HG03469 (cell line): ENCODE results near the gene TRAF4.
"Not testable (repeated sequence)": the region's sequence is repeated elsewhere in the genome, so short reads cannot be mapped to it uniquely, and the experiment has no call there.

Experiments
- ATAC-seq: cut with Tn5 transposase; IDR thresholded peaks from one replicate; pipeline ENCODE4 v1.9.1; 2021; ENCODE audit warnings: mild to moderate bottlenecking, moderate library complexity, moderate number of reproducible peaks; ENCODE audit not compliant: unreplicated experiment

Gene TRAF4

DNA sequence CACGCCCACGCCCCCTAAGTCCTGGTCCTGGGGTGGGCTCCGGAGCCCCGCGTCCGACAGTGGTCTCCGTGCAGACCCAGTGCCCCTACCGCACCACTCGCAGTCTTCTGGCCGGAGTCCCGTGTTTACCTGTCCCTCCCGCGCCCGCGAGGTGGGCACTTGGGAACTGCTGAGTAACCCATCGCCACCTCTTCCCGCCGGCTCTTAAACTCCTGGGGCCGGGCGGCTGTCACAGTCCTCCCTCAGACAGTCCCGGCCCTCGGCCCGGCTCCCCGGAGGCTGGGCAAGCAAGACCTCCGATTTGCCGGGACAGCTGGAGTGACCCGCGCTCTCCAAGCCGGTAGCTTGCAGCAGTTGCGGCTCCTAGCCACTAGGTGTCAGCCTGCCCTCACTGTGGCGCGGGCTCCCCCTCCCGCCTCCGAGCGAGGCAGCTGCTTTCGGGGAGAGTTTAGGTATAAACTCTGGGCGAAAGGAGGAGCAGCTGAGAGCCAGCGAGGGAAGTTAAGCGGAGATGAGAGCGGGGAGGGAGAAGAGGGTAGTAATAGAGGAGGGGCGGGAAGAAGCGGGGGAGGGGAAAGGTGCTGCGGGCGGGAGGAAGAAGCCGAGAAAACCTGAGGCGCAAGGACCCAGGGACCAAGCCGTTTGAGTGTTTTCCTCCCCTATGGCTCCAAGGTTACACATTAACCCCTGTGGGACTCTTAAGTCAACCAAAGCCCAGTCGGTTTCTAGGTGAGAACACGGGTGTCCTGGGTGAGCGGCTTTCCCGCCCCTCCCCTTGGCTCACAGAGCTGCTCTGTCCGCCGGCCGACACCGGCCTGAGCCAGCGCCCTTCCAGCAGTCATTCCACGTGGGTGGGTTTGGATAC lies 17.0 kb upstream of the TRAF4 start:
- ATAC-seq, result peak; percentile 28

DNA sequence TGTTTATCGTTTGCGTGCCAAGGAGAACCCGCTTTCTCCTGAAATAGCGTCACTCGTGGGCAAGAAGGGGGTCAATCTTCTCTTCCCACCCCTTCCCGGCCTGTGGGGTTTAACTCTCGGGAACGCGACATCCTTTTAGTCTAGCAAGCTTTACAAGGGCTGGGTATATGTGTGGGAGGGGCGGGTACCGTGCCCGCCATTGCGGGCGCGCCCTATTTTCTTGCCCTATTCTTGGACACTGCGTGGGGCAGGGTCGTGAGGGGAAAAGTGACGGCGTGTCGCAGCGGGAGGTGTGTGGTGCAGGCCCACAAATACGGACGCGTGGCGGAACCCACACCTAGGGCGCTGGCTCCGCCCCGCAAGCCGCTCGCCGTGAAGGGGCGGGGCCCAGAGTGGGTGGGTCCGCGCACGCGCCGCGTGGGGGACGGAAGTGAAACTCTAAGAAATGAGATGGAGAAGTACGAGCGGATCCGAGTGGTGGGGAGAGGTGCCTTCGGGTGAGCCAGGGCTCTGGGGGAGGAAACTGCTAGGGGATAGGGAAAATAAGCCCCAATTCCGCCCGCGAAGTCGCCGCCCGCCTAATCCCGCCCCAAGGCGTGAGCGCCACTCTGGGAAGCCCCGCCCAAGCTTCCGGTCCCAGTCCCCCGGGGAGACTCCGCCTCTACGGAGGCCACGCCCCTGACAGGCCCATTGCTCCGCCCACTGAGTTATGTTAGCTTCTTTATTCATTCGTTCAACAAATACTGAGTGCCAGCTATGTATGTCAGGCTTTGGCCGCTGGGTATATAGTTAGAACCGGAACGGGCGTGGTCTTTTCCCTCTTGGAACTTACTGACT lies 15.2 kb upstream of the TRAF4 start, which contains the start of gene NEK8:
Gene NEK8 (plus strand): TSS at position 425 of the 837 bp plus-strand sequence. CDS start 26 bp downstream, at position 451.
- ATAC-seq, result peak; percentile 28

DNA sequence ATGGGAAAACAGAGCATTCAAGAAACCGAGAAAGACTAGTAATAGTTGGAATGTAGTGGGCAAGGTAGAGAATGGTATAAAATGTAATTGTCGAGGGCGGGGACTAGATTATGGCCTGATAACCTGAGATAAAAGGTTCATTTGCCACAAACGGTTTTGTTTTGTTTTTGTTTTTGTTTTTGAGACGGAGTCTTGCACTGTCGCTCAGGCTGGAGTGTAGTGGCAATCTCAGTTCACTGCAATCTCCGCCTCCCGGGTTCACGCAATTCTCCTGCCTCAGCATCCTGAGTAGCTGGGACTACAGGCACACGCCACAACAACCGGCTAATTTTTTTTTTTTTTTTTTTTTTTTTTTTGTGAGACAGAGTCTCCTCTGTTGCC lies 13.9 kb upstream of the TRAF4 start:
- ATAC-seq, result no peak

DNA sequence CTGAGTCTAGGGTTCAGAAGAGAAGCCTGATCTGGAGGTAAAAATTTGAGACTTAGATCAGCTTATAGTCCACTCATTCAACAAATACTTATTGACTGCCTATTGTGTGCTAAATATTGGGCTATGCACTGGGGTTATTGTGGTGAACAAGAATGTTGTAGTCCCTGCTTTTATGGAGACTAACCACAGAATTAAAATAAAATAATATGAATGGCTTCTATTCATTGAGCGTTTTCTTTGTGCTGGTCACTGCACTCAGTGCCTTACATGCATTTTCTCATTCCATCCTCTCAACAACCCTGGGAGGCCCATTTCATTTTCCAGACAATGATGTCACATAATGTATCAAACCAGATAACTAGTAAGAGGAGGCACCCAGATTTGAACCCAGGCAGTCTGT lies 10.5 kb upstream of the TRAF4 start:
- ATAC-seq, result no peak

DNA sequence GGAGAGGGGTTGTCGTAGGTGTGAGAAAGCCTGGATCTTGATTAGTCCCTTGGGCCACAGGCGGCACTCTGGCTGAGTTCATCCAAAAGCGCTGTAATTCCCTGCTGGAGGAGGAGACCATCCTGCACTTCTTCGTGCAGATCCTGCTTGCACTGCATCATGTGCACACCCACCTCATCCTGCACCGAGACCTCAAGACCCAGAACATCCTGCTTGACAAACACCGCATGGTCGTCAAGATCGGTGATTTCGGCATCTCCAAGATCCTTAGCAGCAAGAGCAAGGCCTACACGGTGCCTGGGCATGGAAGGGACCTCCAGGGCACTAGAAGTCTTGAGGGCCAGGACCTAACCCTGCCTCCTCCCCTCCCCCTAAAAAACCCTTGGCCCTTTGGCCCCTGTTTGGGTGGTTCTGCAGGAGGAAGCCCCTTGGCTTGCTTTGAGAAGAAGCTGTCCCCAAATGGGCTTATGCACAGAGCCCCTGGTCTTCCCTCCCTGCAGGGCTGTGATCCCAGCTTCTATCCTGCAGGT lies 9.0 kb upstream of the TRAF4 start:
- no peak for ATAC-seq

DNA sequence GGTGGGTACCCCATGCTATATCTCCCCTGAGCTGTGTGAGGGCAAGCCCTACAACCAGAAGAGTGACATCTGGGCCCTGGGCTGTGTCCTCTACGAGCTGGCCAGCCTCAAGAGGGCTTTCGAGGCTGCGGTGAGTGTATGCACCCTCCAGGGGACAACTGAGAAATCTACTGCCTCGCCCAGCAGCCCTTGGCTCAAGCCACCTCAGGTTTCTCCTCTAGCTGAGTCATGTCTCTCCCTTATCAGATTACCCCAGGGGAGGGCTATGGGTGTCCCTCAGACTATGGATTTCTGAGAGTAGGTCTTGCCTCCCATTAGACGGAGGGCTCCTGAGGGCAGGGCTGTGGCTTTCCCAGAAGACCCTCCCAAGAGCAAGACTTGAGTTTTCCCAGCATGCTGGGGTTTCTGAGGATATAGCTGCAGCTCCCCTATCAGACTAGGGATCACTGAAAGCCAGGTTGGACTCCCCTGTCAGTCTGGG lies 8.5 kb upstream of the TRAF4 start:
- ATAC-seq, result no peak

DNA sequence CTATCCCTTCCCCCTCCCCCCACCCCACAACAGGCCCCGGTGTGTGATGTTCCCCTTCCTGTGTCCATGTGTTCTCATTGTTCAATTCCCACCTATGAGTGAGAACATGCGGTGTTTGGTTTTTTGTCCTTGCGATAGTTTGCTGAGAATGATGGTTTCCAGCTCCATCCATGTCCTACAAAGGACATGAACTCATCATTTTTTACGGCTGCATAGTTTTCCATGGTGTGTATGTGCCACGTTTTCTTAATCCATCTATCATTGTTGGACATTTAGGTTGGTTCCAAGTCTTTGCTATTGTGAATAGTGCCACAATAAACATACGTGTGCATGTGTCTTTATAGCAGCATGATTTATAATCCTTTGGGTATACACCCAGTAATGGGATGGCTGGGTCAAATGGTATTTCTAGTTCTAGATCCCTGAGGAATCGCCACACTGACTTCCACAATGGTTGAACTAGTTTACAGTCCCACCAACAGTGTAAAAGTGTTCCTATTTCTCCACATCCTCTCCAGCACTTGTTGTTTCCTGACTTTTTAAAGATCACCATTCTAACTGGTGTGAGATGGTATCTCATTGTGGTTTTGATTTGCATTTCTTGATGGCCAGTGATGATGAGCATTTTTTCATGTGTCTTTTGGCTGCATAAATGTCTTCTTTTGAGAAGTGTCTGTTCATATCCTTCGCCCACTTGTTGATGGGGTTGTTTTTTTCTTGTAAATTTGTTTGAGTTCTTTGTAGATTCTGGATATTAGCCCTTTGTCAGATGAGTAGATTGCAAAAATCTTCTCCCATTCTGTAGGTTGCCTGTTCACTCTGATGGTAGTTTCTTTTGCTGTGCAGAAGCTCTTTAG lies 7.7 kb upstream of the TRAF4 start:
- not testable (repeated sequence) for ATAC-seq

DNA sequence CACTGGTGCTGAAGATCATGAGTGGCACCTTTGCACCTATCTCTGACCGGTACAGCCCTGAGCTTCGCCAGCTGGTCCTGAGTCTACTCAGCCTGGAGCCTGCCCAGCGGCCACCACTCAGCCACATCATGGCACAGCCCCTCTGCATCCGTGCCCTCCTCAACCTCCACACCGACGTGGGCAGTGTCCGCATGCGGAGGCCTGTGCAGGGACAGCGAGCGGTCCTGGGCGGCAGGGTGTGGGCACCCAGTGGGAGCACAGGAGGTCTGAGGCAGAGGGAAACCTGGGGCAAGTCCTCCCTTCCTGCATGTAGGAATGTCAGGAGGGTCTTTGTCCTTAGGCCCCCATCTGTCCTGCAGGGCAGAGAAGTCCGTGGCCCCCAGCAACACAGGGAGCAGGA lies 6.5 kb upstream of the TRAF4 start:
- ATAC-seq, result no peak

DNA sequence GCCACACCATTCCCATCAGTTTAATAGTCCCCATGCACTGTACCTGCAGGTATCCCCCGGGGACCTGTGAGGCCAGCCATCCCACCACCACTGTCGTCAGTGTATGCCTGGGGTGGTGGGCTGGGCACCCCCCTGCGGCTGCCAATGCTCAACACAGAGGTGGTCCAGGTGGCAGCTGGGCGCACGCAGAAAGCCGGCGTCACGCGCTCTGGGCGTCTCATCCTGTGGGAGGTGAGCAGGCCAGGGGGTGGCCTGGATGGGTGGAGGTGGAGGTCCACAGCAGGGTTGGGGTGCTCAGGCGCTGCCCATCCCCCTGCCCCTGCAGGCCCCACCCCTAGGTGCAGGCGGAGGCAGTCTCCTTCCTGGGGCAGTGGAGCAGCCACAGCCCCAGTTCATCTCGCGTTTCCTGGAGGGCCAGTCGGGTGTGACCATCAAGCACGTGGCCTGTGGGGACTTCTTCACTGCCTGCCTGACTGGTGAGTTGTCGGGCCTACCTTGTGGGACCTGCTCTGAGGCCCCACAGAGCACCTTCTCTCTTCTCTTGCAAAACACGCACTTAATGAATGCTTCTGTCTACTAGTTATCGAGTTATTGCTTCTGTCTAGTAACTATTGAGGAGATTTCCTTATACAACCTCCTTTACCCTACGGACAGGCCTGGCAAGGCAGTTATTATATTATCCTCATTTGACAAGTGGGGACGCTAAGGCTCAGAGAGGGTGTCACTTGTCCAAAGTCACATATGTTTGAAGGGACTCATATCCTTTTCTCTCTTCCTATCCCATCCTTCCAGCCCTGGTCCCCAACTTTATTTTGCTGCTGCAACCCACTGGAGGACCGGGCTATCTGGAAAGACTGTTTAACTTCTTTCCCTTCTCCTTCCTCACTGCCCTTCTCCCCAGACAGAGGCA lies 5.8 kb upstream of the TRAF4 start:
- ATAC-seq, result peak; percentile 37

DNA sequence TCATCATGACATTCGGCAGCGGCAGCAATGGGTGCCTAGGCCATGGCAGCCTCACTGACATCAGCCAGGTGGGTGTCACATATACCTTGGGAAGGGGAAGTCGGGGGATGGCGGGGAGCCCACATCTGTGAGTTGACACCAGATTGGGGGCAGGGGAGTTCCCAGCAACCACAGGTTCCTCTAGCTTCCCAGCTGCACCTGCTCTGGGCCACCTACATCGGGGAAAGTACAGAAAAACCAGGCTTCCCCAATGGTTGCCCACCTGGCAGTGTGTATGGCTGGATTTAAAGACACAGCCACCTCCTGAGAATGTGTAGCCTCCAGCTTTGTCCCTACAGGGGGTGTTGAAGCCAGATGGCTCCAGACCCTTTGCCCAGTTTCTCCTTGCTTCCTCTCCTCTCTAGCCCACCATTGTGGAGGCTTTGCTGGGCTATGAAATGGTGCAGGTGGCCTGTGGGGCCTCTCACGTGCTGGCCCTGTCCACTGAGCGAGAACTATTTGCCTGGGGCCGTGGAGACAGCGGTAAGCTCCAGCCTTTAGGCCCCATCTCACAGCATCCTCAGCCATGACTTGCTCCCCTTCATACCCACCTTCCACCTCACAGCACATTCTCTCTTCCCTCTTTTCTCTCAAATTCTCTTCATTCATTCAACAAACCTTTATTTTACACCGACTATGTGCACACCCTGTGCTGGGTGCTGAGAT lies 5.0 kb upstream of the TRAF4 start:
- no peak for ATAC-seq

DNA sequence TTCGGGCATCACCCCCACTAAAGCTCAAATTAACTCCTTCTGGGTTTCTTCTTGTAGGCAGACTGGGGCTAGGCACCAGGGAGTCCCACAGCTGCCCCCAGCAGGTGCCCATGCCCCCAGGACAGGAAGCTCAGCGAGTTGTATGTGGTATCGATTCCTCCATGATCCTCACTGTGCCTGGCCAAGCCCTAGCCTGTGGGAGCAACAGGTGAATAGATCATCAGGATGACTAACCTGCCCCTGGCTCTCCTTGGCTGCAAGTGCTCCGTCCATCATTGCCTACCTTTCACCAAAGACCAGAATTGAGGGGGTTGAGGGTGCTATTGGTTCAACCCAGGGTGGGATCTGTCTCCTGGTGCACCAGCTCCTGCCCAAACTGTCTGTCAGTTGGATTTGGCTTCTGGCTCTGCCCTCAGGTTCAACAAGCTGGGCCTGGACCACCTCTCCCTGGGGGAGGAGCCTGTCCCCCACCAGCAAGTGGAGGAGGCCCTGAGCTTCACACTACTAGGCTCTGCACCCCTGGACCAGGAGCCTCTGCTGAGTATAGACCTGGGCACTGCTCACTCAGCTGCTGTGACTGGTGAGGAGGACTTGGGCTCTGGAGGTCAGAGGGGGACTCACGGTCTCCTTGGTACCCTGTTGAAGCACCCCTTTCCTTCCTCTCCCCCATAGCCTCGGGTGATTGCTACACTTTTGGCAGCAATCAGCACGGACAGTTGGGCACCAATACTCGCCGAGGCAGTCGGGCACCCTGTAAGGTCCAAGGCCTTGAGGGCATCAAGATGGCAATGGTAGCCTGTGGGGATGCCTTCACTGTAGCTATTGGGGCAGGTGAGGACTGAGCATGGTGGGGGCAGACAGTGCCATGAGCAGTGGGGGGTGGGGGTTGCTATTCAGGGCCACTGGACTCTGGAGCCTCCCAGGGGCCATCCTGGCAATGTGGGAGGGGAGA lies 3.1 kb upstream of the TRAF4 start:
- no peak for ATAC-seq

DNA sequence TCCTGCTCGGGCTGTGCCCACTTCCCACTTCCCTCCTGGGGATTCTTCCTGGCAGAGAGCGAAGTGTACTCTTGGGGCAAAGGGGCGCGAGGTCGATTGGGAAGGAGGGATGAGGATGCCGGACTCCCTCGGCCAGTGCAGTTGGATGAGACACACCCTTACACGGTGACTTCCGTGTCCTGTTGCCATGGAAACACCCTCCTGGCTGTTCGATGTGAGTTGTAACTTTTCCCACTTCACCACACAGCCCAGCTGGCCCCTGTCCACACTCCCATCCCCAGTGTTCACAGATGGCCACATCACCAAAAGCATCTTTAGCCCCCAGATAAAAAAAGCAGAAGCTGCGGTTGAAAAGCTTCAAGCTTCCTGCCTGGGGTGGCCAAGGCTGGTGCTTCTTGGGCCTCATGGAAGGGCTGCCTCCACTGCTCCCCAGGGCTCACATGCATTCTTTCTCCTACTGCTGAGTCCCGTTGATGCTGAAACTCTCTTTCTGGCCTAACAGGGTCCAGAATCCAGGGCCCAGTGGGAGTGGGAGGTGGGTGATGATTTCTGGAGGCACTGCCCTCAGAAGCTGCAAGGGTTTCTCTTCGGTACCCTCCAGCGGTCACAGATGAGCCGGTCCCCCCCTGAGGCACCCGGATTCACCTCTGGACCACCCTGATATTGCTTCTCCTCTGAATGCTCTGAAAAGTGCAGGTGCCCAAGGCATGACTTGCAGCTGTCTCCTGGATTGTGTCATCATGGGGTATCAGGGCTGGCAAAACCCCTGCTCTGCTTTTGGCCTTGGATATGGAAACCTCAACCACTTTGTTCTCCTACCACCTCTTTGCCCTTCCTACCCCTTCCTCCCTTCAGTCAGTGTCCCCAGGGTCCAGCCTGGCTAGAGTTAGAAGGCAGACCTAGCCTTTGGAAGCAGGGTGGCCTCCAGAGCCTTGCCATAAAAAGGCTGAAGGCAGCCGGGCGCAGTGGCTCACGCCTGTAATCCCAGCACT lies 2.2 kb upstream of the TRAF4 start:
- ATAC-seq, result no peak

DNA sequence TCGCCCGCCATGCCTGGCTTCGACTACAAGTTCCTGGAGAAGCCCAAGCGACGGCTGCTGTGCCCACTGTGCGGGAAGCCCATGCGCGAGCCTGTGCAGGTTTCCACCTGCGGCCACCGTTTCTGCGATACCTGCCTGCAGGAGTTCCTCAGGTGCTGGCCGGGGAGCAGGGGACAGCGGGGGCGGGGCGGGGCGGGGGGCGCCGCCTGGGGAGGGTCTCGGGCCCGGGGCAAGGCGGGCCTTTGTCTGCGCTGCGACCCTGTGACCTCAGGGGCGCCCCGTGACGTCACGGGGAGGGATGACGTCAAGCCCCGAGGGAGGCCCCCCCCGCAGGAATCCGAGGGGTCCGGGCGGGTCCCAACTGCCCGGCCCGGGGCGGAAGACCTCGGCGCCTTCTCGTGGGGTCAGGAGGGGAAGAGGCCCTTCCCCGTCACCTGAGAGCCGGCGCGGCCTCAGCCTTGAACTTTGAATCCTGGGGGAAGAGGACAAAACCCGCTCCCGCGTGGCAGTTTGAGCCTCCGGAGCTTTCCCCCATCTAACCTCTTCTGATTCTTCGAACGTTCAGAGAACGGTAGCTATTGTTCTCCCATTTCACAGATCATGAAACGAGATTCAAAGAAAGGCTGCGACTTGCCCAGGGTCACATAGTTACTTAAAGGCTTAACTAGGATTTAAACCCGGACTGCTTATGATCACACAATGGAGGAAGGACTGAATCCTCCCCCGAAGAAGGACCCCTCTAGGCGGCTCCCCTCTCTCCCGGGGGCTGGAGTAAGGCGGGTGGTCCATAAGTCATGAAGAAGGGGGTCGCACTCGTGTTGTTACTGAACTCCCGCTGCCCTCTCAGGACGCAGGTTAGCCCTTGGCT lies 527 bp downstream of the TRAF4 start:
- no peak for ATAC-seq

DNA sequence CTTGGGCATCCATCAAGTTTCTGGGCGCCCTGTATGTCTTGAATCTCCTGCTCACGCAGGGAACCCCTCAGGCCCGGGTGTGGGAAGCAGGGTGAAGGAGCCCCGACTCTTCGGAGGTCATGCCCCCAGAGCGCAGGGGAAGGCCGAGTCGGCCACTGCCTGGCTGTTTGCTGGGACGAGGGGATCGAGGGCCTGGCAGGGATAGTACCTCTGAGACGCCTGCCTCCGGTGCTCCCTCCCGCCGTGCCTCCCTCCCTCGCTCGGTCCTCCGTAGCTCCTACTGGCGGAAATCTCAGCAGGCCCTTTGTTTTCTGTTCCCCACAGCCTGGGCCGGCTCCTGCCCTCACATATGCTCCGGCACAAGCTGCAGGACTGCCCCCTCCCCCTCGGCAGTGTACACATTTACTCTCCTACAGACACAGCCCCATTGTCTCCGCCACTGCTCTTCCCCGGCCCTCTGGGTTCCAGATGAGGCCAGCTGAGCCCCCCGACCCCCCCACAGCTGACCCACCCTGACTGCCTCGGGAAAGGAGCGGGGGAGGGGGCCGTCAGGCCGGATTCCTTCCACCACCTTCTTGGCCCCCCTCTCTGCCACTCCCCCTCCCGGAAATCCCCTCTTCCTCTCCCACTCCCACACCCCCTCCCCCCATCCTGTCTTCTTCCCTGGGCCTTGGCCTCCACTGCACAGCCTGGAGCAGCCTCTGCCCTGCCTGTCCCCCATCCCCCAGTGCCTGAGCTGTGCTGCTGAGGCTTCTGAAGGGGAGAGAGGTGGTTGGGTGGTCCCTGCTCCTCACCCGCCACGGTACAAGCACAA lies 1.4 kb downstream of the TRAF4 start:
- no peak for ATAC-seq
